ENCODE results near the gene SERPIND1.
"Not testable (repeated sequence)": the region's sequence is repeated elsewhere in the genome, so short reads cannot be mapped to it uniquely, and the experiment has no call there.

The SERPIND1 gene

GRCh38 chr22:20746431-20747189, 27.3 kb upstream of the SERPIND1 start:
- DNase-seq (ENCODE audit: low spot score), result no peak

DNA sequence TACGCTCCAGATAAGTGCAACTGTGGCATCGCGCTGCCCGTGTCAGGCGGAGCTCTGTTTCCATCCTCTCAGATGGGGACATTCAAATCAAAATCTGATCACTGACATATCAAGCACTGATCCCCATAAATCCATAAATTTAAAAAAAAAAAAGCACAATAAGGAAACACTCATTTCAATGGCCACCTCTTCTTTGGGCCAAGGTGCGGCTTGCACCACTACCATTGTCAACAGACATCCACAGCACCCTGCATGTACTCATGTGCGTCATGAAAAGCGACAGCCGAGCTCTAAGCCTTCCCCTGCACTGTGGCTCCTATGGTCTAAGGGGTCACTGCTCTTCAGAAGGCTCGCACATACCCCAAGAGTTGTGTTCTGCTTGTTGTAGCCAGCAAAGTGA, 26.7 kb upstream of the SERPIND1 start:
- no peak for DNase-seq (ENCODE audit: low spot score)

GRCh38 chr22:20748082-20748481, 25.8 kb upstream of the SERPIND1 start:
- DNase-seq (ENCODE audit: low spot score), result no peak

DNA sequence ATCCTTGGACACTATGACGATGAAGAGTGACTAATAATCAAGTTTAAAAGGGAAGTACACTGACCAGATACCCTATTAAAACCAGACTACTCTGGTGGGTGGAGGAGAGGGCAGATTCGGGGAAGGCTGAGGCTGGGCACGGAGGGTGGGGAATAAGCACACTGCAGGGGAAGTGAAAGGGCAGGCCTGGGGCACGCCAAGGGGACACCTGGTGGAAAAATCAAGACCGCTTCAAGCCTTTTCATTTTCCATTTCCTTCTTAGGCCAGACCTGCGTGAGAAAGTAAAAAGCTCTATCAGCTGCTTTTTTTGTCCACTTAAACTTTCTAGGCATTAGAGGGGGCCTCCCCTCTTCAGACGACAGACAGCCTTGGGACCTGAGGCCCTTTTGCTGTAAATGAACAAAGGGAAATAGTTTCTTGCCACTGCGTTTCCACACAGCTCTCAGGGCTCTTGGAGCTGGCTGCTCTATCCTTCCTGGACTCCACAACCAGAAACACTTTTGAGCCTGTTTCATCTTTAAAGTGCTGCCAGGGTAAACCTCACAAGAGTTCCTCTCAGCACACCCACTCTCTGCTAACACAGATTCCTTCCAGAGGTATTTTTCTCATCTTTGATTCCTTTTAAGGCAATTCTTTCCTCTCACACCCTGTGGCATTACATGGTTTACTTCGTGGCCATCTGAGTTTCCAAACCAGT, 25.0 kb upstream of the SERPIND1 start:
- DNase-seq (ENCODE audit: low spot score), result no peak

DNA sequence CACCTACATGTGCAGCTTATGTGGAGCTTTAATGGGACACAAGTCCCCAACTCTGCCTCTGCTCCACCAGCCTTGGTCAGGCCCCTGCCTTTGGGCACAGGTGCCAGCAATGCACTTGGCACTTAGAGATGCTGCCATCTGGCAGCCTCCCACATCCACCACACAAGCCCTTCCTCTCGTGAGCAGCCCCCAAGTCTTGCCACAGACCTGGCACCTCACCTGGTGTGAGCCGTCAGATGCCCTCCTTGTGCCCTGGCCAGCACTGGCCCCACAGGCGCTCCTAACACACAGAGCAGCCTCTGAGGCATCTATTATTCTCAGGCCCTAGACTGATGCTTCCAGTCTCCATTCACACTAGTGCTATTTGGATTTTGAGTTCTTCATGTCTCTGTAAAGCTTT, 24.5 kb upstream of the SERPIND1 start:
- DNase-seq (ENCODE audit: low spot score), result no peak

DNA sequence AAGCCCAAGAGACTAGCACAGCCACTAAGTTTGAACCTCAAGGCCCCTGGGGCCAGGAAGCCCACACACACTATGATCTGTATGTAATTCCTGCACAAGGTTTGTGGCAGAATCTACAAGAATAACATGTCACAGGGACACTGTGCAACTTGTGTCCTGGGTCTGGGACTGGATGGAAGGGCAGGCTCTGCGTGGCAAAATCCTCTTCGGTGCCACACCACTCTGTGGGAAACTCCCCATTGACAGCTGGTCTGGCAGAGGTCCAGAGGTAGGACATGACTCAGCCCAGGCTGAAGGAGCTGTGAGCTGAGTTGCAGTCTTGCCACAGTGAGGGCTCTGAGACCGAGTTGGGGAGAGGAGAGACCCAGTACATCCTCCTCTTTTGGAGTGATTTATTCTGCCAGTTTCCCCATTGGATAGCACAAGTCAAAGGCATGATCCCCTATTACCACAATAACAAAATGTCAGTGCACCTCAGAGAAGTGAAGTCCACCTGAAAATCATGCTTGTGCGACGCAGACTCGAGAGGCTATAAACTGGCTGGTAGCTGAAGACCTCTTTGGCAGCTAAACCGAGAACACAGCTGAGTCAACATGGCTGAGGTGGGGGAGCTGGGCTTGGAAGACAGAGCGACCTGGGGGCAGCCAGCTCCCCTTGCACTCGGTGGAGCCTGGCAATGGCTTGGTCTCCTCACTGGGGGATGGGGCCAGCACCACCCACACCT, 23.3 kb upstream of the SERPIND1 start:
- no peak for DNase-seq (ENCODE audit: low spot score)

DNA sequence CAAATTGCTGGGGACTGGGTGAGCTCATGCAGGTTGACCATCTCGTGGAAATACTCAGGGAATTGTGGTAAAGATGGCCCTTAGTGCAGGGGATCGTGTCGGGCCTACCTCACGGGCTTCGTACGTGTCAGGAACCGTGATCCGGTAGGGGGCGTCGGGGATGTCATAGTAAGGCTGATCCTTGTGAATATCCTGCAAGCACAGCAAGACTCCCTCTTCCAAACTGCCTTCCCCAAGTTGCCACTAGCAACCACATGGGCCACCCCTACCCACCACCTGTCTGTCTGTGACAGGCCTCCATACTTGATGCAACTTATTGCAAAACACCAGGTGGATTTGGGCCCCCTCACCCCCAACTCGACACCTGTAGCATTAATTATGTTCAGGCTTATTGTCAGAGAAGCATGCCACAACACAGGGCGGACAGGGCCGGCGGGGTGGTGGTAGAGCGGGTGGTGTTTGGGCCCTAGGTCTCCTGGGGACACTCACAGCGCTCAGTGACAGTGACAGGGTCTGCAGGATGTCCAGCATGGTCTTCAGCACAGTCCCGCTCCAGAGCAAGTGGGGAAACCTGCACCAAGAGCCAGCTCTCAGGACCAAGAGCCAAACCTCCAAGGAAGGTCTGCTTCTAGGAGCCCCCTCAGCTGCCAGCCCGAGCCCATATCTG, 22.6 kb upstream of the SERPIND1 start:
- no peak for DNase-seq (ENCODE audit: low spot score)

DNA sequence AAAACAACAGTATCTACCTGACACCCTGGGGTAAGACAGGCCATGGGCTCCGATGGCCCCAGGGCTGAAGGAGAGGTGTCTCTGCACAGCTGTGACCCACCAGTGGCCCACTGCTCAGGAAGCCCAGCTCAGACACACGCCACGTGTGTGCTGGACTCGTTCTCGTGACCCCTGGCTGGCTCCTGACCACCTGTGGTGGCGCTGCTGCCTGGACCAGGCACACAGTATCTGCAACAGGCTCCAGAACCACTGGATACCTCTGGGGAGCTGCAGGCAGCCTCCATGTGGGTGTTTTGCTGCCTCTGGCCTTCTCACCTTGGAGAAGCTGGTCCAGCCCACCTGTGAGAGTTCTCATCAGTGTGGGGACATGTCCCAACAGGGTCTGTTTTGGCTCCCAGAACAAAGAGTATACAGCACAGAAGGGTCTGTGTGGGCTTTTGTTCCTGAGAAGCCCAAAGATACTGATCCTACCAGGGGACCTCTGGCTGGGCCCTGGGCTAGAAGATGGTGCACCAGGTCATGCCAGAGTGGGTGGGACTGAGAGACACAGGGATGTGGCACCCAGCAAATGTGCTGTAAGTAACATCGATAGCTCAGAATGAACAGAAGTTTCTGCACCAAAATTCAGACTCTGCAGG, 21.7 kb upstream of the SERPIND1 start:
- DNase-seq (ENCODE audit: low spot score), result no peak

DNA sequence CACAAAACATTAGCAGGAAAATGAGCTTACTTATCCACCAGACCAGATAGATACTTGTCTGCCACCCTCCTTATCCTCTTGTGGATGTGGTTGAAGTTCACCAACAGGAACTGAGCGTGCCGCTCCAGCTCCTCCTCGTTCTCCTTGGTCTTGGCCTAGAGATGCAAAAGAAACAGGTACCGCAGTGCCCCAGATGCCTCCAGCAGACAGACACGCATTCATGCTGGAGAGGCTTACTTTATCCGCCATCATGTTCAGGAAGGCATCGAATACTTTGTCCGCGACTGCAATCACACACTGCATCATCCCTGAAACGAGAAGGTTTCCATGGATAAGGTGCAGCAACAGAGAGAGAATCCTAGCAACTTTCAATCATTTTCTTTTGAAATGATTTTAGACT, 21.0 kb upstream of the SERPIND1 start:
- DNase-seq (ENCODE audit: low spot score), result no peak

DNA sequence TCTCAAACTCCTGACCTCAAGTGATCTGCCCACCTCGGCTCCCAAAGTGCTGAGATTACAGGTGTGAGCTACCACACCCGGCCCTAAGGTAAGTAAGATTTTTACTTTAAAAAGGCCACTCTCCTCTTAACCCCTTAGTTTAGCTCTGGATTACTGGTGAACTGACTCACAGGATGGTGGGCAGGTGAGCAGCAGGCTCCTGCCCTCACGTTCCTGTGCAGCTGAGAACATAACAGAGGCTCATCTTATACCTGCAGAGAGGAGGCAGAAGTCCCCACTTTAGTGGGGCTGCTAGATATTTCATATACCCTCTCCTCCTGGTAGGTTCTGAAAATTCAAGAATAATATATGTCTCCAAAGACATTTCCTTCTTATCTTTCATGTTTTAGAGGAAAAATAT, 17.1 kb upstream of the SERPIND1 start:
- no peak for DNase-seq (ENCODE audit: low spot score)

- DNase-seq (ENCODE audit: low spot score), result no peak
These were observed 15.2 kb upstream of the SERPIND1 start for GRCh38 chr22:20758688-20759087.

DNA sequence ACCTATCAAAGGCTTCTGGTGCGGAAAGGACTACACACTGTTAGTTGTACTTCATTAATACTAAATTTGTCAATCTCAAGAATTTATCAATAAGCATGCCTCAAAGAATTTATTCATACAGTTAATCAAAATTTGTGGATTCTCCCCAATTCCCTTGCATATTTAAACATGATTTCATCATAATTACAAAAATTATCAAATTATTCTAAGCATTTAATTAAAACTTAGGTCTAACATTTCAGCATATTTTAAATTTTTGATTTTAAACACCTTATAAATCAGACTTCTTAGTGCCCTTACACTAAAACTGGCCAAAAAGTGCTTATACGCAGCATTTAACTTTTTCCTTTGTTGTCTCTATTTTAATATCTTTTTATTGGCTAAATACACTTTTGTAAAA, 13.8 kb upstream of the SERPIND1 start:
- no peak for DNase-seq (ENCODE audit: low spot score)

GRCh38 chr22:20761536-20761935, 12.4 kb upstream of the SERPIND1 start:
- no peak for DNase-seq (ENCODE audit: low spot score)

DNA sequence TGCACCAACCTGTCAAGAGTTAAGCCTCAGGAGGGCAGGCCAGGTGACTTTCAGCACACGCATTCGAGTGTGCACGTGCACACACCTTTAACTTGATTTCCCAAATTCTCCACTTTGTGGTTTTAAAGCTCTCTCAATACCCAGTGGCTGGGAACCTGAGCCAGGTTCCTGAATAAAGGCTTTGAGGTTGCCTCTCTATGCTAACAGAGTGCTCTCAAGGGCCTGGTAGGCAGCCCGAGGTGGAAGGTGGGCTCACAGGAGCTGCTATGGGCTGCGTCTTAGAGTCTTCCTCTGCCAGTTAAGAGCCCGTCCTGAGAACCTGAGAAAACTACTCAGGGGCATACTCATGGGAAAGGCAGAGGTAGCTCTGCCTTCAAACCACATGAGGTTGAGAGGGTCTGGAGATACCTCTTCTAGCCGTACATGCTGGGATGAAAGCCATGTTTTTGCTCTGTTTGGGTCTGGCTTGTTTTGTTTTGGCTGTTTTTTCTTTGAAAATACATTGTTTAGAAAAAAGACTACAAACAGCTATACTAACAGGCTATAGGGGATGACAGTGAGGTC, 11.6 kb upstream of the SERPIND1 start:
- no peak for DNase-seq (ENCODE audit: low spot score)

GRCh38 chr22:20763630-20764470, 10.1 kb upstream of the SERPIND1 start:
- DNase-seq (ENCODE audit: low spot score), result no peak

DNA sequence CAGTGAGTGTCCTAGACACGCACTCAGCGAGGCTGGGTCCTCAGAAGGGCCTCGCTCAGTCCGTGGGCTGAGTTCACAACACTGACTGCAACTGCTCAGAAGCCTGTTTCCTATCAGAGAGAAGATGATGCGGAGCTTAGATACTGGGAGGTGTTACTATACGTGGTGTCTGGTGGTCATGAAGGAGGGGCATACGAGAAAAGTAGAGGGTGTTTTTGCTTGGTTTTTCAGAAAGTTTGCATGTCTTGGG, 9.5 kb upstream of the SERPIND1 start:
- no peak for DNase-seq (ENCODE audit: low spot score)

DNA sequence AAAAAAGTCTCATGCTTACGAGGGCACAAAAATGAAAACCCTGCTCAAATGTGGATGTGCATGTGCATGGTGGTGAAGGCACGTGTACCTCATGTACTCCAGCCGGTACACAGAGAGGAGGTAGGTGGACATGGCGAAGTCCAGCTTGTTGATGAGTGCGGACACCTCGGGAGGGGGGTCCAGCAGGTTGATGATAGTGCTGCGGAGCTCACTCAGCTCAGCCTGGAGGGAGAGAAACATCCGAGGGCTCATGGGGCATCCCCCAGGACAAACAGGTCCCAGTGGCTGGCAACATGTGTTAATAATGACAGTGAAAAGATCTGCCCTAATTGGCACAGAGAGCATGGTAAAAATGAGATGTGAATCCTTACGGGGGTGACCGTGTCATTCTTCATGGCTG, 9.2 kb upstream of the SERPIND1 start:
- DNase-seq (ENCODE audit: low spot score), result no peak

GRCh38 chr22:20765938-20766337, 8.0 kb upstream of the SERPIND1 start:
- DNase-seq (ENCODE audit: low spot score), result no peak

DNA sequence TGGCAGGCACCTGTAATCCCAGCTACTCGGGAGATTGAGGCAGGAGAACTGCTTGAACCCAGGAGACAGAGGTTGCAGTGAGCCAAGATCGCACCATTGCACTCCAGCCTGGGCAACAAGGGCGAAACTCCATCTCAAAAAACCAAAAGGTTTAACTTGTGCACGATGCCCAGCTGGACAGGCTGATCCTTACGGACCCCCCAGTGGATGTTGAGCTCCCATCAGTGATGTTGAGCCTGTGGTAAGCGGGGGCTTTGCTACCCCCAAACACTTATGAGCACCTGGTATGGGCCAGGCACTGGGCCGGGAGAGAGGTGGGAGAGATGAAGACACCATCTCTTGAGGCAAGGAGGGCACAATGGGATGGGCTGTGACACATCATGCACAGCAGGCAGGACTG, 7.4 kb upstream of the SERPIND1 start:
- DNase-seq (ENCODE audit: low spot score), result no peak

GRCh38 chr22:20769496-20769826, 4.5 kb upstream of the SERPIND1 start:
- not testable (repeated sequence) for DNase-seq (ENCODE audit: low spot score)

- DNase-seq (ENCODE audit: low spot score), result no peak
These were observed 1.8 kb upstream of the SERPIND1 start for GRCh38 chr22:20771918-20772625.

Data from HuH-7.5 (cell line).